Astrocyte (in vitro differentiated cells and primary cell): ENCODE data around the gene FRY.

Experiments used
- CTCF ChIP-seq: IDR thresholded peaks from 2 replicates; pipeline ENCODE4 v1.5.1; 2011; ENCODE audit warnings: low read depth, mild to moderate bottlenecking, inconsistent platforms, low read length, moderate library complexity; ENCODE audit not compliant: insufficient read depth
- EZH2 ChIP-seq: IDR thresholded peaks from 2 replicates; pipeline ENCODE4 v1.6.1; 2012; ENCODE audit warnings: mild to moderate bottlenecking, low read length, inconsistent platforms; ENCODE audit not compliant: insufficient read depth

GRCh38 chr13:32033744-32034143, 2.2 kb downstream of the FRY start:
- TF ChIP-seq CTCF (no peak), EZH2 (no peak)
